OCI-LY3 (cell line): Measurements from ENCODE around the gene LCN6.

ENCODE experiments used
- H2AFZ ChIP-seq: fragments of 200-600, 300-600 bp; shearing (Covaris generic); 2 replicates; pipeline ENCODE4 v1.6.0; 2014; ENCODE audit warnings: antibody characterized with exemption, low read depth, low read length
- H3K27ac ChIP-seq: fragments of 200-600, 300-600 bp; sonication (generic); 2 replicates; pipeline ENCODE4 v1.5.1; 2014; ENCODE audit warnings: mild to moderate bottlenecking, low read length, moderate library complexity, mixed read lengths
- H3K27me3 ChIP-seq: fragments of 200-600, 300-600 bp; sonication (generic); 2 replicates; pipeline ENCODE4 v1.6.1; 2014; ENCODE audit warnings: low read depth, low read length, mixed read lengths
- H3K36me3 ChIP-seq: fragments of 200-600, 300-600 bp; sonication (generic); replicated peaks from 2 replicates; pipeline ENCODE3; 2014; ENCODE audit warnings: low read depth, low read length, mixed read lengths
- H3K4me1 ChIP-seq: fragments of 300-600, 200-600 bp; sonication (generic); 2 replicates; pipeline ENCODE4 v1.6.1; 2014; ENCODE audit warnings: low read length, mixed read lengths
- H3K4me2 ChIP-seq: fragments of 200-600, 300-600 bp; sonication (generic); 2 replicates; pipeline ENCODE4 v1.6.1; 2014; ENCODE audit warnings: low read length, mixed read lengths
- H3K4me3 ChIP-seq: fragments of 300-600, 200-600 bp; sonication (generic); 2 replicates; pipeline ENCODE4 v1.5.1; 2014; ENCODE audit warnings: antibody characterized with exemption, mild to moderate bottlenecking, low read length, moderate library complexity
- H3K79me2 ChIP-seq: fragments of 300-600, 200-600 bp; shearing (Covaris generic); 2 replicates; pipeline ENCODE4 v1.6.1; 2014; ENCODE audit warnings: mild to moderate bottlenecking, low read length, mixed read lengths
- H3K9ac ChIP-seq: fragments of 300-600, 200-600 bp; shearing (Covaris generic); 2 replicates; pipeline ENCODE4 v1.6.0; 2014; ENCODE audit warnings: mild to moderate bottlenecking, low read length, moderate library complexity
- H3K9me3 ChIP-seq: fragments of 200-600, 300-600 bp; shearing (Covaris generic); 2 replicates; pipeline ENCODE4 v1.6.1; 2014; ENCODE audit warnings: low read length, mixed read lengths; ENCODE audit not compliant: insufficient read depth
- H4K20me1 ChIP-seq: fragments of 200-600, 300-600 bp; sonication (generic); 2 replicates; pipeline ENCODE4 v1.6.1; 2016; ENCODE audit warnings: low read length, mixed read lengths; ENCODE audit not compliant: insufficient read depth
- EZH2phosphoT487 ChIP-seq: fragments of 200-600 bp; shearing (Covaris generic); IDR thresholded peaks from 2 replicates; pipeline ENCODE4 v1.6.1; 2018; ENCODE audit warnings: antibody characterized with exemption, mixed run types, low read depth
- TF ChIP-seq, protein P1 (sequence below): fragments of 200-600, 300-600 bp; sonication (generic); IDR thresholded peaks from 2 replicates; pipeline ENCODE4 v1.5.1; 2014; ENCODE audit warnings: antibody characterized with exemption, low read length, low read depth

Gene LCN6

DNA sequence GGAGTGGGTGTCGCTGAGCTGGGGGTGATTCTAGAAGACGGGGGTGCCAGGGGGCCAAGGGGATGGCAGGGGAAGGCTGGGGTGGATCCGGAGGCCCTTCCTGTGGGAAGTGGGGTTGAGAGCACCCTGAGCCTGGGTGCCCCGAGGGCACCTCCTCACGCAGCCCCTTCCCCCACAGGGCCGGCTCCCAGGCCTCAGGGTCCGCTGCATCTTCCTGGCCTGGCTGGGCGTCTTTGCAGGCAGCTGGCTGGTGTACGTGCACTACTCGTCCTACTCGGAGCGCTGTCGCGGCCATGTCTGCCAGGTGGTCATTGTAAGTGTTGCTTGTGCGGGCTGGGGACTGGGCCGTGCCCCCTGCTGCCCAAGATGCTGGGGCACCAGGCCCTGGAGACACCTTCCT lies 30.9 kb downstream of the LCN6 start:
- Histone ChIP-seq H3K36me3 (no peaks in the 10 kb centered on the region), H3K9me3 (no peaks in the 10 kb centered on the region), H2AFZ (no peak overlapping the region), H3K4me1 (peaks cover 7% of the 10 kb centered on the region; the same call in 1 of the 2 replicates), H4K20me1 (0 out of 2 replicates have a peak, but pooled peaks cover 14% of the 10 kb centered on the region), H3K79me2 (no peaks in the 10 kb centered on the region), H3K27ac (no peak overlapping the region), H3K9ac (no peak overlapping the region), H3K4me2 (no peak overlapping the region), H3K4me3 (no peak overlapping the region), H3K27me3 (no peaks in the 10 kb centered on the region)
- no peak for TF ChIP-seq EZH2phosphoT487
- TF ChIP-seq, protein P1, sequence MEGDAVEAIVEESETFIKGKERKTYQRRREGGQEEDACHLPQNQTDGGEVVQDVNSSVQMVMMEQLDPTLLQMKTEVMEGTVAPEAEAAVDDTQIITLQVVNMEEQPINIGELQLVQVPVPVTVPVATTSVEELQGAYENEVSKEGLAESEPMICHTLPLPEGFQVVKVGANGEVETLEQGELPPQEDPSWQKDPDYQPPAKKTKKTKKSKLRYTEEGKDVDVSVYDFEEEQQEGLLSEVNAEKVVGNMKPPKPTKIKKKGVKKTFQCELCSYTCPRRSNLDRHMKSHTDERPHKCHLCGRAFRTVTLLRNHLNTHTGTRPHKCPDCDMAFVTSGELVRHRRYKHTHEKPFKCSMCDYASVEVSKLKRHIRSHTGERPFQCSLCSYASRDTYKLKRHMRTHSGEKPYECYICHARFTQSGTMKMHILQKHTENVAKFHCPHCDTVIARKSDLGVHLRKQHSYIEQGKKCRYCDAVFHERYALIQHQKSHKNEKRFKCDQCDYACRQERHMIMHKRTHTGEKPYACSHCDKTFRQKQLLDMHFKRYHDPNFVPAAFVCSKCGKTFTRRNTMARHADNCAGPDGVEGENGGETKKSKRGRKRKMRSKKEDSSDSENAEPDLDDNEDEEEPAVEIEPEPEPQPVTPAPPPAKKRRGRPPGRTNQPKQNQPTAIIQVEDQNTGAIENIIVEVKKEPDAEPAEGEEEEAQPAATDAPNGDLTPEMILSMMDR = no peak

DNA sequence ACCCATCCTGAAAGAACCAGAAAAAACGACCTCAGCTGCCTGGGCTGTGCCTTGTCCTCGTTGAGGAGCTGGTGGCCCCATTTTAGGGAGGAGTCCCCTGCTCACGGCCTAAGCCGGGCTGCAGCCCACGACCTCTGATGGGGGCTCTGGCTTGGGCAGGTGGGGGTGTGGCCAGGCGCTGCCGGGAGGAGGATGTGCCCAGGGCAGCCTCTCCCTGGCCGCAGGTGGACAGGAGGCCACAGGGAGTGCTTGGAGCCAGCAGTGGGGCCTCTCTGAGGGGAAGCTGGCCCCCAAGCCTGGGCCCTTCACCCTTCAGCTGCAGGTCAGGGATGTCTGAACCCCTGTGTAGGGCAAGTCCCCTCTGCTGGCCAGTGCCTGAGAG lies 33.4 kb downstream of the LCN6 start:
- no peaks in the 10 kb centered on the region for H3K27me3 ChIP-seq
- H3K4me1 ChIP-seq = peaks cover 7% of the 10 kb centered on the region; the same call in 1 of the 2 replicates
- no peak overlapping the region for H3K27ac ChIP-seq
- H3K9me3 ChIP-seq = no peaks in the 10 kb centered on the region
- no peak overlapping the region for H3K9ac ChIP-seq
- H3K4me3 ChIP-seq = no peak overlapping the region
- TF ChIP-seq, protein P1 = no peak
- no peak for TF ChIP-seq EZH2phosphoT487
- H3K79me2 ChIP-seq = no peaks in the 10 kb centered on the region
- H2AFZ ChIP-seq = no peak overlapping the region
- no peaks in the 10 kb centered on the region for H4K20me1 ChIP-seq
- no peak overlapping the region for H3K4me2 ChIP-seq
- H3K36me3 ChIP-seq = no peaks in the 10 kb centered on the region

DNA sequence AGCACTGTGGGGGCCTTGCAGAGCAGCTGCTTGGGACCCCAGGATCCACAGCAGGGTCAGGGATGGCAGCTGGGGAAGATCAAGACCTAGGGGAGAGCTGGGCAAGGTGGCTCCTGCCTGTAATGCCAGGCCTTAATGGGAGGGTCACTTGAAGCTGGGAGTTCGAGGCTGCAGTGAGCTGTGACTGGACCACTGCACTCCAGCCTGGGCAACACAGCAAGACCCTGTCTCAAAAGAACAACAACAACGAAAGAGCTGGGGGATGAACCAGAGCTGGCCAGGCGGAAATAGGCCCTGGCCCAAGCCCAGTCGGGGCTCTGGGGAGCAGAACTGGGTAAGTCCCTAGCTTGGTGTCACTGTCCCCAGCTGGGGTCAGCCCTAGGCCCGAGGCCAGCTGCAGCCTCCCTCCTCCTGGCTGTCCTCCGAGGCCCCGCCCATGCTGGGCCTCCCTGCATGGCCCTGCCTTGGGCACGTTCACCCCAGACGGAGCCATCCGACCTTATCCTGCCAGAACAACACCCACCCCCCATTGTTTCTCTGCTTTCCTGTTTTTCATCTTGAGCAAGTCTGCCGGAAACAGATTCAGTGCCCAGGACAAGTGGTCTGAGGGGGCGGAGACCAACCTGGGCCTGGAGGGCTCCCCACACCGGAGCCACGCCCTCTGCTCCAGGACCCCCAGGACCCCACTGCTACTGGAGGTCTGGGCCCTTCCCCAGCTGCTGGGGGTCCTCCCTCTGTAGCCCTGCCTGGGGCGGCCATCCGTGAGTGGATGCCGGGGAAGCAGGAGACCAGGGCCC lies 34.0 kb downstream of the LCN6 start:
- no peak overlapping the region for H3K9ac ChIP-seq
- H4K20me1 ChIP-seq = no peaks in the 10 kb centered on the region
- H3K4me3 ChIP-seq = peak overlapping the region; percentile 81; the same call in 1 of the 2 replicates
- peak overlapping the region; percentile 72 for H3K4me2 ChIP-seq
- H3K79me2 ChIP-seq = no peaks in the 10 kb centered on the region
- TF ChIP-seq EZH2phosphoT487 = no peak
- TF ChIP-seq, protein P1 = no peak
- no peaks in the 10 kb centered on the region for H3K36me3 ChIP-seq
- H3K27me3 ChIP-seq = no peaks in the 10 kb centered on the region
- peaks cover 3% of the 10 kb centered on the region; the same call in 1 of the 2 replicates for H3K4me1 ChIP-seq
- H2AFZ ChIP-seq = no peak overlapping the region
- no peak overlapping the region for H3K27ac ChIP-seq
- no peaks in the 10 kb centered on the region for H3K9me3 ChIP-seq

DNA sequence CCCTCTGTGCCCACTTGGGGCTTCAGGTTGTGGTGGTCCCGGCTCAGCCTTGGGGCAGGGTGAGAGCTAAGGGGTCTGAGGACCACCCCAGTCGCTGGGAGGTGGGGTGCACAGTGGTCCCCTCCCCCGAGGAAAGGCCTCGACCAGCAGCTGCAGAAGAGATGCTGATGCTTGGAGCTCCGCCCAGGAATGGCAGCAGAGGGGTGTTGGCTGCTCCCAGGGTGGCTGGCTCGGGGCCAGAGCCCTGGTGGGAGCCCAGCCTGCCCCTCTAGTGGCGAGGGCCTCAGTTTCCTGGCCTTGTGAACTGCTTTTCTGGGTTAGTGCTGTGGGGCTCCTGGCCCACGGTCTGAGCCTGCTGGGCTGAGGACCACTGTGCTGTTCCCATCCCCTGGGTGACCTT lies 34.8 kb downstream of the LCN6 start:
- TF ChIP-seq EZH2phosphoT487 = no peak
- TF ChIP-seq, protein P1 = no peak
- H3K4me1 ChIP-seq = no peaks in the 10 kb centered on the region
- no peak overlapping the region for H3K27ac ChIP-seq
- H3K9ac ChIP-seq = peak overlapping the region; percentile 63
- no peaks in the 10 kb centered on the region for H4K20me1 ChIP-seq
- peak overlapping the region; percentile 81 for H3K4me3 ChIP-seq
- no peaks in the 10 kb centered on the region for H3K36me3 ChIP-seq
- H3K4me2 ChIP-seq = peak overlapping the region; percentile 72
- H3K9me3 ChIP-seq = no peaks in the 10 kb centered on the region
- H3K27me3 ChIP-seq = no peaks in the 10 kb centered on the region
- H3K79me2 ChIP-seq = no peaks in the 10 kb centered on the region
- H2AFZ ChIP-seq = no peak overlapping the region
